Tibial nerve (tissue), 4 donors: Measurements from ENCODE around the gene MN1. TPM values are rescaled to one million over a fixed set of nuclear protein-coding genes. Genes with fewer than 3 reads are reported as not detected.

Experiments
- DNase-seq, 2 donors: peaks; one replicate each; pipeline ENCODE4 v3.0.0-alpha.2; 2019; ENCODE audit warnings: low spot score in 2 of 2
- H3K27ac ChIP-seq, 4 donors: fragments of 200-600 bp; sonication (generic) in 3 of 4; one replicate each; pipeline ENCODE4 v1.5.1; 2017 to 2019; ENCODE audit warnings: mild to moderate bottlenecking in 1 of 4
- H3K27me3 ChIP-seq, 2 donors: fragments of 200-600 bp; sonication (generic) in 1 of 2; one replicate each; pipeline versions ENCODE4 v1.5.1 to v1.6.0; 2017 to 2019
- H3K36me3 ChIP-seq, 3 donors: fragments of 200-600 bp; sonication (generic); one replicate each; pipeline ENCODE4 v1.5.1; 2018 to 2019
- H3K4me1 ChIP-seq, 4 donors: fragments of 200-600 bp; sonication (generic) in 3 of 4; one replicate each; pipeline ENCODE4 v1.5.1; 2017 to 2019
- H3K4me3 ChIP-seq, 4 donors: fragments of 200-600 bp; sonication (generic) in 3 of 4; one replicate each; pipeline ENCODE4 v1.5.1; 2017 to 2019; ENCODE audit warnings: mild to moderate bottlenecking in 1 of 4, moderate library complexity in 1 of 4
- H3K9me3 ChIP-seq, 4 donors: fragments of 200-600 bp; sonication (generic) in 3 of 4; one replicate each; pipeline ENCODE4 v1.5.1; 2017 to 2019
- CTCF ChIP-seq, 5 experiments: fragments of 200-600 bp in 3 of 5; fragments of 450-650 bp in 2 of 5; sonication (generic) in 3 of 5; IDR thresholded peaks; one replicate each; pipeline ENCODE4 v1.5.1; 2016 to 2019; ENCODE audit warnings: antibody characterized with exemption in 5 of 5, mild to moderate bottlenecking in 3 of 5, moderate library complexity in 2 of 5
- EP300 ChIP-seq, 2 donors: sonication (generic); formaldehyde crosslinking; IDR thresholded peaks; one replicate each; pipeline ENCODE4 v1.6.1; 2017; ENCODE audit warnings: antibody characterized with exemption in 2 of 2, mild to moderate bottlenecking in 1 of 2
- POLR2A ChIP-seq, 2 donors: fragments of 450-650 bp; IDR thresholded peaks; one replicate each; pipeline ENCODE4 v1.6.1; 2017; ENCODE audit warnings: antibody characterized with exemption in 2 of 2, mild to moderate bottlenecking in 2 of 2, moderate library complexity in 2 of 2
- WGBS, 2 donors: methylation state at CpG; one replicate each; pipeline ENCODE4 v1.1.5; 2018; 5-methylcytosine and 5-hydroxymethylcytosine counted together
- total RNA-seq, 4 donors: library from RNA; depleted of rRNA; stranded (reverse); fragments of >200 nt; gene quantifications; one replicate each; pipeline ENCODE4 v1.1.0, GENCODE V29; 2016

The MN1 gene
- total RNA-seq, 4 donors from 2014 or later, result 3.9 to 8.2 (median 6.0) TPM

- Histone ChIP-seq H3K36me3 (no peaks in the 10 kb centered on the region), H3K4me3 (no peak overlapping the region), H3K27me3 (peaks cover 0 to 17% of the 10 kb centered on the region in 2 donors), H3K4me1 (peaks cover 0 to 24% (median 0%) of the 10 kb centered on the region in 4 donors), H3K27ac (no peak overlapping the region), H3K9me3 (peaks cover 0 to 5% (median 0%) of the 10 kb centered on the region in 4 donors)
- no peak for DNase-seq
- TF ChIP-seq EP300 (IDR thresholded peaks at IDR 0.05) (no peak), CTCF (IDR thresholded peaks at IDR 0.05) (peak in 4 of 5 experiments; percentile 16 to 47 (median 26))
- WGBS, 2 donors, result 45 to 58% methylated on average over 7 to 9 of the region's 10 CpGs
These were observed 86.5 kb downstream of the MN1 start for GRCh38 chr22:27715106-27715505.

- no peaks in the 10 kb centered on the region for H3K36me3 ChIP-seq
- 28 to 37% methylated on average over 6 of the region's 6 CpGs for WGBS, 2 donors
- no peak overlapping the region for H3K27ac ChIP-seq
- no peak for DNase-seq
- H3K4me1 ChIP-seq, result peaks cover 0 to 15% (median 0%) of the 10 kb centered on the region in 4 donors
- H3K4me3 ChIP-seq, result no peak overlapping the region
- TF ChIP-seq EP300 (IDR thresholded peaks at IDR 0.05) (no peak), CTCF (IDR thresholded peaks at IDR 0.05) (no peak), POLR2A (IDR thresholded peaks at IDR 0.05) (no peak)
- H3K27me3 ChIP-seq, result peaks cover 0 to 17% of the 10 kb centered on the region in 2 donors
- H3K9me3 ChIP-seq, result peaks cover 0 to 5% (median 0%) of the 10 kb centered on the region in 4 donors
These were observed 87.5 kb downstream of the MN1 start for GRCh38 chr22:27714068-27714467.

GRCh38 chr22:27713461-27713860 is 88.1 kb downstream of the MN1 start:
- Histone ChIP-seq H3K27ac (no peak overlapping the region), H3K4me3 (no peak overlapping the region), H3K9me3 (peaks cover 0 to 5% (median 0%) of the 10 kb centered on the region in 4 donors), H3K27me3 (peaks cover 0 to 17% of the 10 kb centered on the region in 2 donors), H3K36me3 (no peaks in the 10 kb centered on the region), H3K4me1 (peaks cover 0 to 9% (median 0%) of the 10 kb centered on the region in 4 donors)
- DNase-seq, result no peak
- 61 to 80% methylated on average over 4 of the region's 4 CpGs for WGBS, 2 donors
- TF ChIP-seq EP300 (IDR thresholded peaks at IDR 0.05) (no peak), CTCF (IDR thresholded peaks at IDR 0.05) (no peak), POLR2A (IDR thresholded peaks at IDR 0.05) (no peak)

GRCh38 chr22:27711756-27712155 is 89.8 kb downstream of the MN1 start:
- Histone ChIP-seq H3K4me1 (no peaks in the 10 kb centered on the region), H3K27me3 (peaks cover 0 to 15% of the 10 kb centered on the region in 2 donors), H3K9me3 (peaks cover 0 to 5% (median 0%) of the 10 kb centered on the region in 4 donors), H3K36me3 (no peaks in the 10 kb centered on the region), H3K4me3 (no peak overlapping the region), H3K27ac (no peak overlapping the region)
- 67 to 81% methylated on average over 3 of the region's 3 CpGs for WGBS, 2 donors
- no peak for DNase-seq
- TF ChIP-seq CTCF (IDR thresholded peaks at IDR 0.05) (no peak), POLR2A (IDR thresholded peaks at IDR 0.05) (no peak), EP300 (IDR thresholded peaks at IDR 0.05) (no peak)

GRCh38 chr22:27711012-27711411 is 90.5 kb downstream of the MN1 start:
- Histone ChIP-seq H3K4me3 (no peak overlapping the region), H3K36me3 (no peaks in the 10 kb centered on the region), H3K4me1 (no peaks in the 10 kb centered on the region), H3K9me3 (peaks cover 0 to 4% (median 0%) of the 10 kb centered on the region in 4 donors), H3K27me3 (peaks cover 0 to 8% of the 10 kb centered on the region in 2 donors), H3K27ac (no peak overlapping the region)
- DNase-seq, result no peak
- no peak for TF ChIP-seq CTCF (IDR thresholded peaks at IDR 0.05)
- no peak for TF ChIP-seq EP300 (IDR thresholded peaks at IDR 0.05)
- TF ChIP-seq POLR2A (IDR thresholded peaks at IDR 0.05), result no peak
- WGBS, 2 donors, result 97 to 98% methylated on average over 3 of the region's 3 CpGs
